CD4-positive, alpha-beta memory T cell (primary cell): ENCODE measurements around the gene HLA-DPB1. TPM values are rescaled to one million over a fixed set of nuclear protein-coding genes. Genes with fewer than 3 reads are reported as not detected.
"Not testable (repeated sequence)": the region's sequence is repeated elsewhere in the genome, so short reads cannot be mapped to it uniquely, and the experiment has no call there.

Source experiments
- CTCF ChIA-PET: fragments of 350-600 bp; sonication (Branson Sonifier 250); formaldehyde crosslinking; loops from one replicate; lab custom pipeline; 2021; ENCODE audit warnings: inconsistent platforms; ENCODE audit not compliant: partially characterized antibody; lab: Charles Lee
- POLR2A ChIA-PET: fragments of 350-600 bp; sonication (Branson Sonifier 250); formaldehyde crosslinking; loops from one replicate; lab custom pipeline; 2021; ENCODE audit not compliant: partially characterized antibody; lab: Charles Lee
- DNase-seq, 5 donors: peaks; one replicate each; pipeline versions ENCODE4 v3.0.0 to v3.0.0-alpha.2; 2020 to 2022; ENCODE audit warnings: mixed read lengths in 1 of 5
- H3K27ac ChIP-seq: one replicate; pipeline ENCODE4 v1.7.0; 2013; ENCODE audit warnings: low read depth, low read length
- H3K27me3 ChIP-seq: 2 replicates; pipeline ENCODE4 v1.7.0; 2013; ENCODE audit warnings: mild to moderate bottlenecking, low read length, moderate library complexity; ENCODE audit not compliant: insufficient read depth
- H3K36me3 ChIP-seq: 2 replicates; pipeline ENCODE4 v1.7.0; 2013; ENCODE audit warnings: mild to moderate bottlenecking, low read length, moderate library complexity; ENCODE audit not compliant: insufficient read depth
- H3K4me1 ChIP-seq: 2 replicates; pipeline ENCODE4 v1.7.0; 2013; ENCODE audit warnings: mild to moderate bottlenecking, low read length, moderate library complexity; ENCODE audit not compliant: insufficient read depth
- H3K4me3 ChIP-seq, 2 donors: one replicate each; pipeline ENCODE4 v1.7.0; 2013; ENCODE audit warnings: low read length in 2 of 2, mild to moderate bottlenecking in 1 of 2
- H3K9me3 ChIP-seq, 2 donors: one replicate each; pipeline ENCODE4 v1.7.0; 2013; ENCODE audit warnings: low read length in 2 of 2, control low read depth in 1 of 2; ENCODE audit not compliant: control insufficient read depth in 1 of 2
- H3K27ac Mint-ChIP-seq, 7 donors: one replicate each; pipeline ENCODE4 v1.8.0; 2020 to 2021; ENCODE audit warnings: mixed read lengths in 7 of 7, mild to moderate bottlenecking in 6 of 7, inconsistent platforms in 3 of 7, moderate library complexity in 3 of 7
- H3K27me3 Mint-ChIP-seq, 2 donors: one replicate each; pipeline ENCODE4 v1.8.0; 2020 to 2021; ENCODE audit warnings: mixed read lengths in 2 of 2
- H3K36me3 Mint-ChIP-seq, 2 donors: one replicate each; pipeline ENCODE4 v1.8.0; 2020 to 2021; ENCODE audit warnings: mixed read lengths in 2 of 2, inconsistent platforms in 1 of 2, mild to moderate bottlenecking in 1 of 2
- H3K4me1 Mint-ChIP-seq, 4 donors: one replicate each; pipeline ENCODE4 v1.8.0; 2020 to 2021; ENCODE audit warnings: mixed read lengths in 4 of 4, mild to moderate bottlenecking in 1 of 4
- H3K4me3 Mint-ChIP-seq, 8 donors: one replicate each; pipeline ENCODE4 v1.8.0; 2020 to 2021; ENCODE audit warnings: mixed read lengths in 8 of 8, mild to moderate bottlenecking in 7 of 8, moderate library complexity in 6 of 8, inconsistent platforms in 3 of 8
- H3K9me3 Mint-ChIP-seq, 8 donors: one replicate each; pipeline ENCODE4 v1.8.0; 2020 to 2021; ENCODE audit warnings: mixed read lengths in 8 of 8, mild to moderate bottlenecking in 5 of 8, inconsistent platforms in 3 of 8, moderate library complexity in 1 of 8
- intact Hi-C: fragments of 100-400 bp; cut with micrococcal nuclease; formaldehyde crosslinking; loops from one replicate; pipeline ENCODE4 v1.15.1; 2023
- polyA plus RNA-seq, 2 donors: library from polyadenylated mRNA; unstranded; fragments of 300-500 nt; fragmentation: Illumina TruSeq; gene quantifications; one replicate each; pipeline ENCODE4 v1.2.3, GENCODE V29; 2021
- total RNA-seq, 2 experiments: library from RNA; stranded (reverse); gene quantifications; one replicate each; pipeline ENCODE4 v1.2.3, GENCODE V29; 2021

Gene HLA-DPB1
- total and polyA plus RNA-seq, 4 experiments from 2014 or later = 14.5 to 76.9 (median 33.8) TPM

DNA sequence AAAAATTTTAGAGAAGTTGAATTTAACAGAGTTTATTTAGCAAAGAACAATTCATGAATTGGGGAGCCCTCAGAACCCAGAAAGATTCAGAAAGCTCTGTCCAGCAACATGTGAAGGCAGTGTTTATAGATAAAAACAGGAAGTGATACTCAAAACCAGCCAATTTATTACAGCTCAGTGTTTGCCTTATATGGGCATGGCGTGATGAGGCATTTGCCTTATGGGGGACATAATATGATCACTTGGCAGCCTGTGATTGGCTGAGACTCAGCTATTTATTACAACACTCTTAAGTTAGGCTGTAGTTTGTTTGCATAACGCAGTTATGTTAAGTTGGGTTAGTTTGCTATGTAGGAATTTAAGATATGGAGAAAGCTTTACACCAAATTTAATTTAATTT is 13.8 kb upstream of the HLA-DPB1 start:
- H3K9me3 Mint-ChIP-seq = peaks cover 0 to 13% (median 0%) of the 10 kb centered on the region in 8 donors
- no peak overlapping the region for H3K27ac ChIP-seq
- no peaks in the 10 kb centered on the region for H3K9me3 ChIP-seq
- no peak overlapping the region for H3K4me3 Mint-ChIP-seq
- ChIA-PET CTCF (no interaction called here), POLR2A (interaction anchor here (0.6 kb wide), 1 partner anchor 164 kb away, joined by 3 read pairs; no protein-coding TSS in a partner anchor)
- DNase-seq = no peak
- H3K36me3 ChIP-seq = no peaks in the 10 kb centered on the region
- H3K27me3 ChIP-seq = no peaks in the 10 kb centered on the region
- H3K4me3 ChIP-seq = no peak overlapping the region
- no peak overlapping the region for H3K27ac Mint-ChIP-seq
- H3K4me1 ChIP-seq = no peaks in the 10 kb centered on the region
- peaks cover 0 to 3% of the 10 kb centered on the region in 2 donors for H3K36me3 Mint-ChIP-seq
- H3K27me3 Mint-ChIP-seq = peaks cover 2 to 5% of the 10 kb centered on the region in 2 donors
- peaks cover 0 to 5% (median 1%) of the 10 kb centered on the region in 4 donors for H3K4me1 Mint-ChIP-seq
- intact Hi-C loops = no loop called here

DNA sequence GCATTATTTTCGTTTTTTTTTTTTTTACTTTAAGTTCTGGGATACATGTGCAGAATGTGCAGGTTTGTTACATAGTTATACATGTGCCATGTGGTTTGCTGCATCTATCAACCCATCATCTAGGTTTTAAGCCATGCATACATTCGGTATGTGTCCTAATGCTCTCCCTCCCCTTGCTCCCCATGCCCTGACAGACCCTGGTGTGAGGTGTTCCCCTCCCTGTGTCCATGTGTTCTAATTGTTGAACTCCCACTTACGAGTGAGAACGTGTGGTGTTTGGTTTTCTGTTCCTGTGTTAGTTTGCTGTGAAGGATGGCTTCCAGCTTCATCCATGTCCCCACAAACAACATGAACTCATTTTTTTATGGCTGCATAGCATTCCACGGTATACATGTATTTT is 12.4 kb upstream of the HLA-DPB1 start:
- H3K4me1 ChIP-seq, H3K27ac Mint-ChIP-seq, H3K4me1 Mint-ChIP-seq, H3K9me3 ChIP-seq, H3K27me3 Mint-ChIP-seq, H3K36me3 ChIP-seq, H3K4me3 Mint-ChIP-seq, POLR2A ChIA-PET, H3K4me3 ChIP-seq, DNase-seq, H3K27me3 ChIP-seq, intact Hi-C loops, CTCF ChIA-PET, H3K27ac ChIP-seq: not testable (repeated sequence)
- Mint-ChIP-seq H3K9me3 (peaks cover 0 to 17% (median 0%) of the 10 kb centered on the region in 8 donors), H3K36me3 (peaks cover 0 to 13% of the 10 kb centered on the region in 2 donors)

DNA sequence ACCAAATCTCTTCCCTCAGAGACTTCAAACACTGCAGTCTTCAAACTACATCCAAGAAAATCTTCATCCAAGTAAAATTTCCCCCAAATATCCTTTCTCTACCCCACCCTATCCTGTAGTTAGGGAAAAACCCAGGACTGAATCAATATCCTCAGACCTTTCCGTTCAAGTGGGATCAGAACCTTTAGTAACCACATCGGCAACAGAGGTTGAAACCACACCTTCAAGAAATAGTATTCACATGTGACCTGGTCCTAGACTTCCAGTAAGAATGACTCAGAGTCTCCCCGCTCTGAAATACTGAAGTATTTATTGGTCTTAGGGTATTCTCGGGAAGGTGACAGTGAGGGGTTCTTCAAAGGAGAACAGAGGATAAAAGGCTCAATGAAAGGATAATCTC is 11.1 kb upstream of the HLA-DPB1 start:
- Histone ChIP-seq H3K27ac (no peak overlapping the region), H3K36me3 (peaks cover 6% of the 10 kb centered on the region), H3K4me3 (no peak overlapping the region), H3K9me3 (no peaks in the 10 kb centered on the region), H3K27me3 (no peaks in the 10 kb centered on the region), H3K4me1 (no peaks in the 10 kb centered on the region)
- peaks cover 0 to 17% (median 0%) of the 10 kb centered on the region in 8 donors for H3K9me3 Mint-ChIP-seq
- peaks cover 2 to 5% of the 10 kb centered on the region in 2 donors for H3K27me3 Mint-ChIP-seq
- no peaks in the 10 kb centered on the region for H3K4me1 Mint-ChIP-seq
- no peak overlapping the region for H3K4me3 Mint-ChIP-seq
- H3K36me3 Mint-ChIP-seq = peaks cover 0 to 16% of the 10 kb centered on the region in 2 donors
- POLR2A ChIA-PET = no interaction called here
- no peak overlapping the region for H3K27ac Mint-ChIP-seq
- CTCF ChIA-PET = no interaction called here
- DNase-seq = no peak
- intact Hi-C loops = no loop called here

DNA sequence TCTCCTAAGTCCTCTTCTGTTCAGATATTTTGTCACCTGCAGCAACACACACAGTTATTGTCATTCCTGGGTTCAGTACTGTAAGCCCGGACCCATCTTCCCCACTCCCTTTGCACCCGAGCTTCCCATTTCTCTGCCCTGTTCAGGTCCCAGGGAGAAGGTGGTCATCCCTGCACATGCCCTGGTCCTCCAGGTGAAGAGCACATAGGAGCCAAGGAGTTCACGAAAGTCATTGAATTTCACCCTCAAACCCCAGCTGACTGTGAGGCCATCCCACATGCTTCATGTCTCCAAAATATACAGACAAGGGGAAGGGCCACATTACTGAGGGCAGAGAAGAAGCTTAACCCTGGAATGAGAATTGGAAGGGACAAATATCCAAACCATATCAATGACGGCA is 10.5 kb upstream of the HLA-DPB1 start:
- intact Hi-C loops = no loop called here
- Histone ChIP-seq H3K9me3 (no peaks in the 10 kb centered on the region), H3K27ac (no peak overlapping the region), H3K36me3 (peaks cover 6% of the 10 kb centered on the region), H3K27me3 (no peaks in the 10 kb centered on the region), H3K4me3 (no peak overlapping the region), H3K4me1 (no peaks in the 10 kb centered on the region)
- peaks cover 0 to 16% of the 10 kb centered on the region in 2 donors for H3K36me3 Mint-ChIP-seq
- POLR2A ChIA-PET = no interaction called here
- peaks cover 2 to 5% of the 10 kb centered on the region in 2 donors for H3K27me3 Mint-ChIP-seq
- no peak for DNase-seq
- CTCF ChIA-PET = no interaction called here
- no peaks in the 10 kb centered on the region for H3K4me1 Mint-ChIP-seq
- H3K9me3 Mint-ChIP-seq = peaks cover 0 to 17% (median 0%) of the 10 kb centered on the region in 8 donors
- H3K4me3 Mint-ChIP-seq = no peak overlapping the region
- no peak overlapping the region for H3K27ac Mint-ChIP-seq

DNA sequence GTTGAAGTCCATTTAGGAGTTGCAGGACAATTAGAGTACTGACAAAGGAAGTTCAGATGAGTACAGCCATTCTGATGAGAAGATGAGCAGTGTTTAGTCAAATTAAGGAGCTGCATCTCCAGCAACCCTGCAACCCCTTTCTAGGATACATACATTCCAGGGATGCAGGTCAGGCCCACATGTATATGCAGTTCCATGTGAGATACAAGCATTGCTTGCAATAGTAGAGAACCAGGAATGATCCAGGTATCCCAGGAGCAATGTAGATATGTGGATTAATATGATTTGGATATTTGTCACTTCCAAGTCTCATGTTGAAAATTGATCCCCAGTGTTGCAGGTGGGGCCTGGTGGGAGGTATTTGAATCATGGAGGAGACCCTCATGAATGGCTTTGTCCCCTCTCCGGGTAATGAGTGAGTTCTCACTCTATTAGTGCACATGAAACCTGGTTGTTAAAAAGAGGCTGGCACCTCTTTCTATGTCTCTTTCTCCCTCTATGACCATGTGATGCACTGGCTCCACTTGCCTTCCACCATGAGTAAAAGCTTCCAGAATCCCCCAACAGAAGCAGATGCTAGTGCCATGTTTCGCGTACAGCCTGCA is 8.8 kb upstream of the HLA-DPB1 start:
- intact Hi-C loops = no loop called here
- H3K36me3 ChIP-seq = peaks cover 6% of the 10 kb centered on the region
- no peak for DNase-seq
- Mint-ChIP-seq H3K4me3 (no peak overlapping the region), H3K4me1 (peaks cover 4 to 8% (median 6%) of the 10 kb centered on the region in 4 donors), H3K9me3 (peaks cover 0 to 17% (median 0%) of the 10 kb centered on the region in 8 donors), H3K27ac (peak overlapping the region in 1 of 7 donors; percentile 48), H3K27me3 (peaks cover 2 to 5% of the 10 kb centered on the region in 2 donors), H3K36me3 (peaks cover 0 to 16% of the 10 kb centered on the region in 2 donors)
- no peak overlapping the region for H3K27ac ChIP-seq
- no peaks in the 10 kb centered on the region for H3K9me3 ChIP-seq
- POLR2A ChIA-PET = no interaction called here
- CTCF ChIA-PET = no interaction called here
- no peaks in the 10 kb centered on the region for H3K27me3 ChIP-seq
- H3K4me1 ChIP-seq = peaks cover 8% of the 10 kb centered on the region
- H3K4me3 ChIP-seq = no peak overlapping the region

DNA sequence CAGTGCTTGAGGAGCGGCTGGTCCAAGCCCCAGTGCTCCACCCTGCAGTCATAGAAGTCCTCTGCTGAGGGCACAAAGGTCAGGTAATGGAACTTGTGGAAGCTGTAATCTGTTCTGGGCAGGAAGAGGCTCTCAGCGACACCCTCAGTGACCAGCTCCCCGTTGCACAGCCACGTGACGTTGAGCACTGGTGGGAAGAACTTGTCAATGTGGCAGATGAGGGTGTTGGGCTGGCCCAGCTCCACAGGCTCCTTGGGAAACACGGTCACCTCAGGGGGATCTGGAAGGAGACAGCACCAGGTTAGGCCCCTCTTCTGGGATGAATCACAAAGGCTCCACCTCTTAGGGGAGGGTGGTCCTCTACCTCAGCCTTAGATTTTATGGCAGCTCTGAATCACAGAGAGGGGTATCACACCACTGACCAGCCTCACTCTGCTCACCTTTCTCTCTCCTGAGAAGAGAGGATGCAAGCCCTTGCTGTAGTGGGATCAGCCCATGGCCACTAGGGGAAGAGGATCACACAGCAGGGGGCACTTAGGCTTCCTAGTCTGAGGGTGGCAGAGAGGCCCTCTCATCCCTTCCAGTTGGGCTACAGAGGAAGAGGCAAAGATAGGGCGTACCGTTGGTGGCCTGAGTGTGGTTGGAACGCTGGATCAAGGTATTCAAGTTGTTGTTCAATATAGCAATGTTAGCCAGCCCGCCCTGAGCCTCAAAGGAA is 6.6 kb upstream of the HLA-DPB1 start:
- no peak for DNase-seq
- peaks cover 0 to 17% (median 0%) of the 10 kb centered on the region in 8 donors for H3K9me3 Mint-ChIP-seq
- H3K4me1 Mint-ChIP-seq = peaks cover 15 to 19% (median 17%) of the 10 kb centered on the region in 4 donors
- H3K36me3 ChIP-seq = peaks cover 6% of the 10 kb centered on the region
- H3K4me3 ChIP-seq = no peak overlapping the region
- peaks cover 0 to 2% of the 10 kb centered on the region in 2 donors for H3K27me3 Mint-ChIP-seq
- H3K4me1 ChIP-seq = peaks cover 26% of the 10 kb centered on the region
- H3K27ac Mint-ChIP-seq = no peak overlapping the region
- CTCF ChIA-PET = no interaction called here
- intact Hi-C loops = no loop called here
- H3K27ac ChIP-seq = no peak overlapping the region
- POLR2A ChIA-PET = interaction anchor here (0.7 kb wide), 1 partner anchor 46 kb away, joined by 3 read pairs; no protein-coding TSS in a partner anchor
- no peaks in the 10 kb centered on the region for H3K27me3 ChIP-seq
- no peaks in the 10 kb centered on the region for H3K9me3 ChIP-seq
- H3K4me3 Mint-ChIP-seq = no peak overlapping the region
- H3K36me3 Mint-ChIP-seq = peaks cover 0 to 16% of the 10 kb centered on the region in 2 donors

DNA sequence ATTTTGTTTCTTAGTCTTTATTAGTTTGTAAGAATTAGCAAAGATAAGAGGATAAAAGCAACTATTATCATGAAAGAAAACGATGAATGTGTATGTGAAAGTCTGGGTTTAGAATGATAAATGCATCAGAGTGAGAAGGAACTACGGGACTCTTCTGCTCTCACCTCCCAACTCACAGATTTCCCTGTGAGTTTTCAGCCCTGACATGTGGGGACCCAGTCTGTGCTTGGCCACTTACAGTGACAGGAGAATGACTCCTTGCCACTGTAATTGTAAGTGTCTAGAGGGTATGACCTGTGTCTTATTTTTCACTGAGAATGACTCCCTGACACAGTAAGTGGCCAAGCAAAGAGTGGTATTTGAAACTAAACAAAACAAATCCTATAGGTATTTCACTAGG is 4.9 kb upstream of the HLA-DPB1 start:
- H3K4me3 Mint-ChIP-seq = no peak overlapping the region
- H3K27ac Mint-ChIP-seq = peak overlapping the region in 1 of 7 donors; percentile 5
- H3K4me3 ChIP-seq = no peak overlapping the region
- H3K9me3 Mint-ChIP-seq = peaks cover 0 to 15% (median 0%) of the 10 kb centered on the region in 8 donors
- CTCF ChIA-PET = no interaction called here
- no peaks in the 10 kb centered on the region for H3K9me3 ChIP-seq
- POLR2A ChIA-PET = no interaction called here
- H3K27me3 Mint-ChIP-seq = no peaks in the 10 kb centered on the region
- H3K36me3 ChIP-seq = peaks cover 6% of the 10 kb centered on the region
- peaks cover 34% of the 10 kb centered on the region for H3K4me1 ChIP-seq
- intact Hi-C loops = loop anchor here (5.0 kb wide), 1 partner anchor 54 kb away; no protein-coding TSS in a partner anchor
- DNase-seq = no peak
- H3K36me3 Mint-ChIP-seq = peaks cover 0 to 16% of the 10 kb centered on the region in 2 donors
- H3K4me1 Mint-ChIP-seq = peaks cover 21 to 27% (median 26%) of the 10 kb centered on the region in 4 donors
- no peaks in the 10 kb centered on the region for H3K27me3 ChIP-seq
- no peak overlapping the region for H3K27ac ChIP-seq
